Inferior parietal cortex (tissue), 1 donor: ENCODE data around the gene KDM4C.
"Not testable (repeated sequence)": the region's sequence is repeated elsewhere in the genome, so short reads cannot be mapped to it uniquely, and the experiment has no call there.

Experiments used
- DNase-seq: peaks from one replicate; pipeline ENCODE4 v3.0.0-alpha.2; 2016; ENCODE audit errors: extremely low spot score

KDM4C gene

GRCh38 chr9:6764011-6764410 is 6.2 kb downstream of the KDM4C start:
- no peak for DNase-seq

GRCh38 chr9:6764523-6764922 is 6.8 kb downstream of the KDM4C start:
- DNase-seq: no peak

- no peak for DNase-seq
Observed at GRCh38 chr9:6764950-6765349, 7.2 kb downstream of the KDM4C start.

- no peak for DNase-seq
Observed at GRCh38 chr9:6765396-6765795, 7.6 kb downstream of the KDM4C start.

GRCh38 chr9:6766606-6767005 is 8.8 kb downstream of the KDM4C start:
- no peak for DNase-seq

- not testable (repeated sequence) for DNase-seq
Observed at GRCh38 chr9:6768587-6768986, 10.8 kb downstream of the KDM4C start.

GRCh38 chr9:6771722-6772121 is 13.9 kb downstream of the KDM4C start:
- DNase-seq: no peak

GRCh38 chr9:6777213-6777902 is 19.6 kb downstream of the KDM4C start:
- DNase-seq: no peak

- DNase-seq: no peak
Observed at GRCh38 chr9:6779417-6780241, 21.9 kb downstream of the KDM4C start.

- DNase-seq: no peak
Observed at GRCh38 chr9:6780690-6781089, 22.9 kb downstream of the KDM4C start.

- peak; percentile 78 for DNase-seq
Observed at GRCh38 chr9:6781476-6781875, 23.7 kb downstream of the KDM4C start.

GRCh38 chr9:6782345-6782744 is 24.6 kb downstream of the KDM4C start:
- DNase-seq: no peak

GRCh38 chr9:6782981-6783380 is 25.2 kb downstream of the KDM4C start:
- no peak for DNase-seq

- no peak for DNase-seq
Observed at GRCh38 chr9:6783753-6784152, 26.0 kb downstream of the KDM4C start.

- DNase-seq: no peak
Observed at GRCh38 chr9:6785682-6786081, 27.9 kb downstream of the KDM4C start.

- DNase-seq: no peak
Observed at GRCh38 chr9:6787793-6788161, 30.0 kb downstream of the KDM4C start.

- peak; percentile 10 for DNase-seq
Observed at GRCh38 chr9:6788162-6789016, 30.6 kb downstream of the KDM4C start.

GRCh38 chr9:6789017-6789338 is 31.2 kb downstream of the KDM4C start:
- not testable (repeated sequence) for DNase-seq

- no peak for DNase-seq
Observed at GRCh38 chr9:6790866-6791265, 33.1 kb downstream of the KDM4C start.

GRCh38 chr9:6793203-6793602 is 35.4 kb downstream of the KDM4C start:
- no peak for DNase-seq

GRCh38 chr9:6794936-6795335 is 37.2 kb downstream of the KDM4C start:
- DNase-seq: no peak

GRCh38 chr9:6802926-6803325 is 45.2 kb downstream of the KDM4C start:
- DNase-seq: no peak

- DNase-seq: peak; percentile 57
Observed at GRCh38 chr9:6805532-6805931, 47.8 kb downstream of the KDM4C start.
